Measurements from ENCODE around the gene PLCH1.
A peak's percentile ranks its signal among the peaks of the same experiment; 100 is the strongest.
"Not testable (repeated sequence)": the region's sequence is repeated elsewhere in the genome, so short reads cannot be mapped to it uniquely, and the experiment has no call there.

The PLCH1 gene

GRCh38 chr3:155409336-155409735 lies 335.5 kb downstream of the PLCH1 start:
- no peak for DNase-seq

DNA sequence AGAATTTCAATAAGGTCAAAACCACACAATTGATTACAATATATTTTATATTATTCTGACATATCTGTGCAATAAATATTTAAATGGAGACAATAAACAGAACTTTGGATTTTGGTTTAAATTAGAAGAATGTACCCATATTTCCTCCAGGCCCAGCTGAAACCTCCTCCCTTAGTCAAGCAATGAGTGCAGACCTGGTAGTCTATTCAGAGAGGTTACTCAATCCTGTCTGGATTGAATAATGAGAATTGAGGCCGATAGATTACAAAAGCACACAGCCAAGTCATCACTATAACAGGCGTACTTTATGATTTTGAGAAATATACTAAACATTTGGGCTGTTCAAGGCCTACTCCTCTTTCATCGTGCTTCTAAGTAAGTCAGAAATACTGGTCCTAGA lies 336.9 kb downstream of the PLCH1 start:
- no peak for DNase-seq

DNA sequence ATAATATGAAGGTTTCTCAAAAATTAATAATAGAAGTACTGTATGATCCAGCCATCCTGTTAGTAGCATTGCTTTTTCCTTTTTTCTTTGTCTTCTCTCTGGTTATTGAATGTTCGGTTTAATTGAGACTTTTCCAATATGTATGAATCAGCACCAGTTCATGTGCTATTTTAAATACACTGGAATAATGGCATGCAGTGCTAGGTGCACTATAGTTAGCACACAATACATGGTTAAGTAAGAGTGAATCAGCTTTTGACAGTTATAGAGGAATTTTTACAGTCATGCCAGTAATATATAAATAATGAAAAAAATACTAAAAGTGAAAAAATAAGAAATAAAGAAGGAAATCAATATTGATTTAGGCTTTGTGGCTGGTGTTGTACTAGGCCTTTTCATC lies 337.5 kb downstream of the PLCH1 start:
- DNase-seq, result no peak

DNA sequence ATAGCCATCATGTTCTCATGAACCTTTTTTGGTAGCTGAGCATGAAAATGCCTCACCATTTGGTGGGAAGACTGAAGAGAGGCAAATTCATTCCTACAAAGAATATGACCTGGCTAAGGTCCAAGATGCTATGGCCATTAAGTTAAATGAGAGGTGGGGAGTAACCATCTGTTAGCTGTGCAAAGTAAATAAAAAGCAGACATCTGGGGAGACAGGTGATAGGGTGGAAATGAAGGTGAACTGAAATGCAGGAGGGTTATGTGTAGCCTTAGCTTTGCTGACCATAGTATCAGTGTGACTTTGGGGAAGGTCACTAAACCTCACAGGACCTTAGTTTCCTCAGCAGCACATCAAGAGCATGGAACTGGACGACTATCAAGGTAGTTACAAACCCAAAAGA lies 340.4 kb downstream of the PLCH1 start:
- peak; percentile 81 to 96 for DNase-seq

DNA sequence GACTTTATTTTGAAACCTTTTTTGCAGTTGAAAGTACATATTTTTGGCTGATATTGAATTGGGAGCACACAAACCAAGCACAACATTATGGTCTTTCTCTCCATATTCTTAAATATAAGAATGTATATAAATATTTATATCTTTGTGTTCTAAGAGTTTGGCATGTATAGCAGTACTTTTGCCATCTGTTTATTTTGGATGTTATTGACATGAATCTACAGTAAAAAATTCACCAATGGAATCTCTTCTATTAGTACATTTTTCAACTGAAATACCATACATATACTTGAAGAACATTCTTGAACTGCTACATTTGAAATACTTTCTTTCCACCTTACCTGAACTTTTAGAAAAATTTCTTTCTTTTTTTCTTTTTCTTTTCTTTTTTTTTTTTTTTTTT lies 342.2 kb downstream of the PLCH1 start:
- DNase-seq, result no peak

DNA sequence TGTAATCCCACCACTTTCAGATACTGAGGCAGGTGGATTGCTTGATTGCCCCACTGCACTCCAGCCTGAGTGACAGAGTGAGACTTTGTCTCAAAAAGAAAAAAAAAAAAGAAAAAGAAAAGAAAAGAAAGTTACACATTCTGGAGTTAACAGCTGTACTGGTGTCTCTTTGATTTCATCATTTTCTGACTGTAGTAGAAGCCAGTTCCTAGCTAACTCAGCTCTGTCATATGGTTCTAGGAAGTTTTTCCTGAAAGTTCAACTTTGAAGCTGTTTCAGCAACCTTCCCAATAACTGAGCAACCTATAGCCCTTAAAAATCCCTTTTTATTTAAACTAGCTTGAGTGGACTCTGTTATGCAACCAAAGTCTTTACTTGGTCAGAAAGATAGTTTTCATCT lies 346.8 kb downstream of the PLCH1 start:
- DNase-seq, result no peak

DNA sequence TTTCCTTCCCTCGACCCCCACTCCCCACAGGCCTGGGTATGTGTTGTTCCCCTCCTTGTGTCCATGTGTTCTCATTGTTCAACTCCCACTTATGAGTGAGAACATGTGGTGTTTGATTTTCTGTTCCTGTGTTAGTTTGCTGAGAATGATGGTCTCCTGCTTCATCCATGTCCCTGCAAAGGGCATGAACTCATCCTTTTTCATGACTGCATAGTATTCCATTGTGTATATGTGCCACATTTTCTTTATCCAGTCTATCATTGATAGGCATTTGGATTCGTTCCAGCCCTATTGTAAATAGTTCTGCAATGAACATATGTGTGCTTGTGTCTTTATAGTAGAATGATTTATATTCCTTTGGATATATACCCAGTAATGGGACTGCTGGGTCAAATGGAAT lies 350.0 kb downstream of the PLCH1 start:
- not testable (repeated sequence) for DNase-seq

- no peak for DNase-seq
These were observed 350.6 kb downstream of the PLCH1 start for GRCh38 chr3:155394240-155394639.

GRCh38 chr3:155393316-155393715 lies 351.6 kb downstream of the PLCH1 start:
- DNase-seq, result no peak

DNA sequence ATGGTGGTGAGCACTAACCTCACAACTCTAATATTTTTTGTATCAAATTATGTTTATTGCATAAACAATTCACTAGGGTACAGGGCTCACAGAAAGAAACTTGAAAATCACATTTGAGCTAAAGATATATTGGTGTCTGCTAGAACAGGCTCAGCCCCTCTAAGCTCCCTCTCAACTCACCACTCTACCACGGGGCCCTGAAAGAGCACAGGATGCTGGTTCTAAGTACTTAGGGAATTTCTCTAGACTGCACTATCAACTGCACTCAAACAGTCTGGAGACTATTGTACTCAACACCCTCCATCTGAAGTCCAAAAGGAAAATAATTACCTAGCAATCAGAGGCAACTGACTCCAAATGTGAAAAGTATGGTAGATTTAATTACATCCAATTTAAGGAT lies 352.7 kb downstream of the PLCH1 start:
- peak in 1 of 2 experiments; percentile 19 for DNase-seq

- peak in 1 of 2 experiments; percentile 32 for DNase-seq
These were observed 353.3 kb downstream of the PLCH1 start for GRCh38 chr3:155391551-155391958.

DNA sequence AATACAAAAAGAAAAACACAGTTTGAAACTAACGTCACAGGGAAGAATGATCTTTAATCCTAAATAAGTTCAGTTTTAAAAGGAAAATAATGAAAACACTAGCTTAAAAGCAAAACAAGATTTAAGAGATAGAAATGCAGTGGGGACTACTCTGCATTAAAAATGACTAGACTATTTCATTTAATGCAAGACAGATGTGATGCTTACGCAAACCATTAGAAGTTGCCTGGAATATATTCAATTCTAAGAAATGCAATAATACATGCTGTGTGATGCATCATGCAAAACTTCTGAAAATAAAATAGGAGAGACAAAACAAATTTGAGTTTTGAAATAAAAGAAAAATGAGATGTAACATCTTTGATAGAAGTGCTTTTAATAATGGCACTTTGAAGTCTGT lies 353.8 kb downstream of the PLCH1 start:
- DNase-seq, result no peak

GRCh38 chr3:155390351-155390750 lies 354.5 kb downstream of the PLCH1 start:
- no peak for DNase-seq

- no peak for DNase-seq
These were observed 356.5 kb downstream of the PLCH1 start for GRCh38 chr3:155388417-155388816.

DNA sequence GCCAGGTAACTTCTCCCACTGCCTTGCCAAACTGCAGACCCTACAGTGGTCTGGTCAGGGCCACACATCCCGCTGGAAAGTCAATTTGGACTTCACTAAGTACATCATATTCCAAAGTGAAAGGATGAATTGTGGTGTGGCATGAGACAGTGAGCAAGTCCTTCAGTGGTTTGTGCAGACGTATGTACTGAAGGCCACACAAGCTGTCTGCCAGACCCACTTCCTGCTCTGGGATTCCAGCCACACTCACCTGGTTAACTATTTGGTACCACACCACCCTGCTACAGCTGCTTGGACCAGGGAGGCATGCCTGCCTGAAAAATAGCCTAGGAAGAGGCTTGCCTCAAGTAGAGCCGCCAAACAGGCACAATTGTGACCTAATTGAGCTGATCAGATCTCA lies 357.3 kb downstream of the PLCH1 start:
- no peak for DNase-seq

DNA sequence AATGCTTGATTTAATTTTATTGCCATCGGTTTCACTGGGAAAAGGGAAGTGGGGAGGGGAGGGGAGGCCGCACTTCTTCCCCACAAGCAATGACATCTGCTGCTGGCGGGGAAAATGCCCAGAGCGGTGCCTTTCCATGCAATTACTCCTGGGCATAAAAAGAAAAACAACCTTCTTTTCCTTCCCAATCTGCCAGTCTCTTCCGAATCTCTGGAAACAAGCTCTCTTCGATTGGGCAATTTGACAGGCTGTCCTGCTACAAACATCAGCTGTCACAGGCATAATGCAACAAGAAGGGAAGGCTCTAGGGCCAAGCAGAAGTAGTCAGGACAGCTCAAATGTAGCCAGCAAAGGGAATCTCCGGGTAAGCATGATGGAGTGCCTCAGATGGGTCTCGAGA lies 358.0 kb downstream of the PLCH1 start:
- DNase-seq, result peak; percentile 69 to 76

GRCh38 chr3:155385896-155386625 lies 358.8 kb downstream of the PLCH1 start:
- peak in 1 of 2 experiments; percentile 41 for DNase-seq

DNA sequence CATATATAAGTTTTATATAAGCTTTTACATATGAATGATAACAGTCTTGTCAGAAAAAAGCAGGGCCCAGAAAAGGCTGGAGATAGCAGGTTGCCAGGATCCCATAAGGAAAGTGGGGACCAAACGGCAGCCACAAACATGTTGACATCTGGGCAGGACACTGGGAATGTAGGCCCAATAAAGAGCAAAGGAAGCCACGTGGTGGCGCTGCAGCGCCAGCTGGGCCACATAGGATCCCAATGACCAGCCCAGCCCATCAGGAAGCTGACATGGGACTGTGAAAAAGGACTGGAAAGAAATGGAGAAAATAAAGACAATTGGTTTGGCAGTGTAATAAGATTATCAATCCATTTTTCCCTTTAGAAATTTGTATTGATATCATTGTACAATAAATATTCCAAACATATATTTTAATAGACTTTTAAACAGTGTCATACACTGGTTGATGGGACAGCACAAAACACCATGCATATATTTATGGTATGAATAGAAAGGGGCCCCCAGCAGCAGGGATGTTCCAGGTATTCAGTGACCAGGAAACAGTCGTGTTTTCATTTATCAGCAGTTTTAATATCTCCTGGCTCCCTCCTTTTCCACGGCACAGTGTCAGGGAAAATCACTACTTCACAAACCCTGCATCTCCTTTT lies 362.4 kb downstream of the PLCH1 start:
- peak; percentile 74 to 87 for DNase-seq

- peak in 1 of 2 experiments; percentile 16 for DNase-seq
These were observed 367.0 kb downstream of the PLCH1 start for GRCh38 chr3:155377847-155378246.

GRCh38 chr3:155377071-155377470 lies 367.8 kb downstream of the PLCH1 start:
- DNase-seq, result no peak

DNA sequence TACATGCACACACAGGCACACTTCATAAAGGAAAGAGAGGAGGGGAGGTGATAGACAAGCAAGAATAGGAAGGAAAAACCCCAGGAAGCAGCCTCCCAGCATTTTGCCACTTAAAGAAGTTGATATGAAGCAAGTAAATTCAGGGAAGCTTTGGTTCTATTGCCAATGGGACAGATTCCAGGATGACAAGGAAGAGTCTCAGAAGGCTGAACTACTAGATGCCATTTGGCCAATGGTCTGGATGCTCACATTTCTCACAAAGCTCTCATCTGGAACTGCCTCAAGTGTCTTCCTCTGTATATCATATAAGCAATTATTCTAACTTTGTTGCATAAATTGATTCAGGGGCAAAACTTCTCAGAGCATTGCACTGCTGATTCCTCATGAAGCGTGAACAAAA lies 372.6 kb downstream of the PLCH1 start:
- DNase-seq, result no peak

- DNase-seq, result no peak
These were observed 373.9 kb downstream of the PLCH1 start for GRCh38 chr3:155370764-155371503.

DNA sequence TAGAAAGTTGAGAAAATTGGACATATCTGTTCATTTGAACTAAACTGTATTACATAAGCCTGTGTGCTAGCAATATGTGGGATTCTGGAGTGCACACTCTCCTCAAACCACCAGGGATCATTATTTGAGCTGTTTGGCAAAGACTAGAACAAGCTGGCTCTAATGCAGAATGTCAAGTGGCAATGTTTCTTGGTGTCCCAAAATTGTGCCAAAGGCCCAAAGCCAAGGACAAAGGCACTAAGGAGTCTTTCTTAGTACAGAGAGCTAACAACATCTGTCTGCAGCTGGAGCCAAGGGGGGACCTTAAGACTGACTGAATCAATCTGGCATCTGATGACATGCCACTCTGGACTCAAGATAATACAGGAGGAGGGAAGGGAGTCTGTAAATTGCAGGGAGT lies 374.7 kb downstream of the PLCH1 start:
- DNase-seq, result no peak

DNA sequence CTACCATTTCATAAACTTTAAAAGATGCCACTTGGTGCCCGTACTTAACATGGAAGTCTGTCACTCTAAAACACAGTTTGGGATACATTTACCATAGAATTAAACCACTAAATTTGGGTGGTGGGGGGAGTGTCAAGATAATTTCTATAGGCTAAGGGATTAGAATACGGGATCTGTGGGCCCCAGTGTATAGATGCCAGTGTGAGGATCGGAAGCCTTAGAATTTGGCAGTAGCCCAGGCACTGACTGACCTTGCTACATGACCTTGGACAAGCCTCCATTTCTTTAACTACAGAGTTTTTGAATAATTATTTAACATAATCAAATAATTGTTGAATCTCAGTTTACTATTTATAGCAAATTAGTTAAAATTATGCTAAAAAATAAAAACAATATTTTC lies 375.1 kb downstream of the PLCH1 start:
- DNase-seq, result no peak

Measured in NCI-H524 (cell line).